Fibroblast of skin of right quadriceps (primary cell): ENCODE results near the gene TNFRSF21.
A peak's percentile ranks its signal among the peaks of the same experiment; 100 is the strongest.

Experiments
- DNase-seq: peaks from one replicate; pipeline ENCODE4 v3.0.0-alpha.2; 2013

TNFRSF21 gene

DNA sequence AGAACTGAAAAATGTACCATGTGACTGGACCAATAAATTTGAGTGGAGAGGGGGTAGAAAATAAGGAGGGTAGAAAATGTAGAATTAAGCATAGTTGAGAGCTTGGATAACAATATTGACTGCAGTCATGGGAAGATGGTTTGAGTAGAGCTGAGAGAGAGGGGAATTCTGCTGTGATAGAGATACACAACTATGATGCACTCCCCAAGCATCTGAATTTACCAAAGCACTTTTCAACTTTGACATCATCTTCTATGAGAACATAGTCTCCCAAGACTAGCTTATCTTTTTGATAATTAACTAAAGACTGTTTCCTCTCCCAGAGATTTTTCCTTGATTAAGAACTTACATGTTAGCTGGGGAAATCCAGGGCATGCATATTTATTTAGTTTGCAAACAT, 103.1 kb downstream of the TNFRSF21 start:
- DNase-seq = no peak

DNA sequence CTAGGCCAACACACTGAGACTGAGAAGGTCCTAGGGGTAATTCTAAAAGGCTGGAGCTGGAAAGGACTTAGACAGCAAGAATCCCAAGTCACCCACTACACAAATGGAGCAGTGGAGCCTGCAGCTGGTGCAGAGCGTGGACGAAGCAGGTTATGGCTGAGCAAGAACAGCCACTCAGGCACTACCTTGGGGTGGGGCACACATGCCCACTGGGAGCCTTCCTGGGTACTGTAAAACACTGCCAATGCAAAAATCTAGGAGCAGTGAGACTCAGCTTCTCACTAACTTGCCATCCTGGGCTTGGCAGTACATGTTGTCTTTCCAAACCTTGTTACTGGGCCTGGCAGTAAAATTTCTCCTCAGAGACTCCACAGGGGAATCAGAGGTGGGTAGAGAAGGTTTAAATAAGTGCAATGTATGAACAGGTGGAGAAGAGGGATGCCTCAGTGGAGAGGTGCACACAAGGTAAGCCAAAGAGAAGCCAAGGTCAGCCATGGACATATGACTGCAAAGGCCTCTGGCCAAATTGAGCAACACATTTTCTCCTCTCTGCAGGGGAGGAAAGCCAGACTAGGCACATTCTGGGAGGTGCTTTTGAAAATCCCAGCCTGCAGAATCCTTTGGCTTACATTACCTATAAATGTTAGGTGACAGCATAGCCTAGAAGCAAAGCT, 105.6 kb downstream of the TNFRSF21 start:
- no peak for DNase-seq

- no peak for DNase-seq
Measured at GRCh38 chr6:47203266-47203937, 106.3 kb downstream of the TNFRSF21 start.

DNA sequence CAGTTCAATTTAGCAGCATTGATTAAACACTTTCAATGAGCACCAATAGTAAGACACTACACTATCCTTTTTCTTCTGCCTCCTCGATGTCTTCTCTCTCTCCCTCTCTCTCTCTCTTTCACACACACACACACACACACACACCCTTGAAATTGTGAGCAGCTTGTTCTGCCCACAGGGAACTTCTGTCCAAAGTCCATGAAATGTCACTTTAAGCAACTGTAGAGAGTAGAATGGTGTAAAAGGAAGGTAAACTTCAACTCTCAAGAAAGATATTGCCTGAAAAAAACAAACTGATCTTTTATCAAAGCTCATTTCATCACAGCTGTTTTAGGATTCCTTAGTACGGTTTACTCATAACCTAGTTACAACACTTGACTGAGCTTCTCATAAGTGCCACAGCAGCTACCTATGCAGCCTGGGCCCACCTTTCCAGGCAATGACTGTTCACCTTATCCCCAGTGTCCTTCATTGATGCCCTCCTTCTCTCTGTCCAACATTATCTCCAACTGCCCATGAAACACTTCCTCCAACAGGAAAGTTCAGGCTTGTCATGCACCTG, 107.0 kb downstream of the TNFRSF21 start:
- DNase-seq = no peak

- DNase-seq = no peak
Measured at GRCh38 chr6:47200536-47201334, 109.0 kb downstream of the TNFRSF21 start.

DNA sequence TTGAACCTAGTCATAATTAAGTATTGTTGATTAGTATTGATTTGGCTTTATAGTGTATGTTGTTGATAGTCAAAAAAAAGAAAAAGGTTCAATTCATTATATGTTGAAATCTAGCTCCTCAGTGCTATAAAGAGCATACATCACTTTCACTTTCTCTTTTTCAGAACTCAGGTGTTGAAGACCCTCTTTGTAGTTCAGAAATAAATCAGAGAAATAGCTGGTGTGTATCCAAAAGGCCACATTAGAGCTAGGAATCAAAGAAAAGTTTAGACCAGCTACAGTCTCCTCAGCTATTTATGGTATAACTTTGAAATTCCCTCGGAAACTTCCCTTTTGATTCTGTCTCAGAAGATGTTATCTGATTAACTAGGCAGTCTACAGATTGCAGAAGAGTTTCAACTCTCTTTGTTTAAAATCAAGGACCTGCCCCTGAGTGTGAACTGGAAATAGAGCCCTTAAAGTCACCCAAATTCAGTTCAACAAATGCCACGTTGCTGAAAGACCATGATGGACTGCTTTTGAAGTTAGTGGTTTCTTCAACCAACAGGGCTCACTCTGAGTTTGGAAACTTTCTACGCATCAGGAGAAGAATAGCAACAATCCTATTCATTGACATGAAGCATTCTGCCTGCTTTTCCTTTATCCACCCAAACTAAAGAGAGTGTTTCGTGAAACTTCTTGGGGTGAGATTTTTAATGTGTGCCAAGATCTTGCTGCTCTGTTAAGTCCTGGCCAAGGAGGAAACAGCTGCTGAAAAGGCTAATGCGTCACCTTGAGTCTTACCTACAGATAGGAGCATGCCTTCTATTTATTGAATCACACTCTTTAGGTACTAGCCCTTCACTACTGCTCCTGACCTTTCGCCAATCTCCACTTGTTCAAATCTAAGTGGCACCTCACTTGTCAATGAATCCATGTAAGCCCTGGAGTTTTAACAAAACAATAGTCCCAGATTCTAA, 111.7 kb downstream of the TNFRSF21 start:
- no peak for DNase-seq

DNA sequence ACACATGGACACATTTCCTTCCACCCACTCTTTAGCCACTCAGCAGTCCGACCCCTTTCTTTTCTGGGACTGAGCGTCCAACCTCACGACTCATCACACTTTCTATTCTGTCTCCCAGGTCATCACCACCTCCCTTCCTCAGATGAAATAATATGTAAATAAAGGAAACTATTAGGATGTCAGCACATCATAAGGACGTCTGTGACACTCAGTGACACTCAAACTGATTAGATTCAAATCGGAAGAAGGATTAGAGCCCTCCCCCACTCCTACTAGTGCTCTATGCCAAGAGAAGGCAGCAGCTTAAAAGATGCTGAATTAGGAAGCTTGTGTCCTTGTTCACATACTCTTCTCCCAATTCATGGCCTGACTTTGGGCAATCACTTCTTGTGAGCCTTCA, 113.6 kb downstream of the TNFRSF21 start:
- DNase-seq = no peak

- peak; percentile 36 for DNase-seq
Measured at GRCh38 chr6:47195011-47195650, 114.6 kb downstream of the TNFRSF21 start.

GRCh38 chr6:47188588-47189021, 121.1 kb downstream of the TNFRSF21 start:
- peak; percentile 69 for DNase-seq

DNA sequence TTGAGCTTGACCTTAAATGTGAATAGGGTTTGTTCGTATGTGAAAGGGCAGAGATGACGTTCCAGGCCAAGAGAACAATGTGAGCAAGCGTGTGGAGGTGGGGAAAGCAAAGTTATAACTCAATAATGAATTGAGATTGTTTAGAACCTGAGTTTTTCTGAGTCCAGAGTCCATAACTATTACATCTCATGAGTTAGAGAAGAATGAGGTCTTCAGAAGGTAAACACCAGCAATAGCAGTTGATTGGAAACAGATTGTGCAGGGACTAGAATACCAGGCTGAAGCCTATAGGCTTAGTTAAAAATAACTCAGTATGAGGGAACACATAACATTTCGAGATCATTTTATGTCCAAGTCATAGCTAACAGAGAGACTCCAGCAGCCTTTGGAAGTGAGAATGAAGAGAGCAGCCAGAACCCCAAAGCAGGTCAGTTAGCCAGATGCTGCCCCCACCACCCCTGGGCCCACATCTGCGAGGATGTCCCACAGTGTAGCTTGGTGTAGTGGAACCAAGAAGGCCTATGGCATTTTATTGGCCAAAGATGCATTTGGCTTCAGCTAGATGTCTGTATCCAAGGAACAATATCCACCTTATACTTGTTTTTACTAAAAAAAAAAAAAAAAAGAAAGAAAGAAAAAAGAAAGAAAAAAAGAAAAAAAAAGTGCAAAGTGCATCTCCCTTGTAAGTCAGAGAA, 121.7 kb downstream of the TNFRSF21 start:
- DNase-seq = peak; percentile 83

DNA sequence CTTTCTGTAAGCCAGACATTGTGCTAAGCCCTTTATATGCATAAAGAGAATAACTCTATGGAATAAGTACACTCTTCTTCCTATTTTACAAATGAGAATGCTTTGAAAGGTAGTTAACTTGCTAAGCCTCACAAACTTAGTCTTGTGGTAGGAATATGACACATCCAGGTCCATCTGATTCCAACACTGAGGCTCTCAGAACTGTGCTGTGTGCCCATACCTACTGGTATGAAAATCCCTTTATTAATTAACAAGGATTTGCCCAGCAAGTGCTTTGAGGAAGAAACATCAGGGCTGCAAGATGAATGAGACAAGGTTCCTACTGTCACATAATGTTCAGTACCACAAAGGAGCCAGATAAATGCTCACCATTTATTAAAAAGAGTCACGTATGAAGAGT, 122.6 kb downstream of the TNFRSF21 start:
- no peak for DNase-seq

- no peak for DNase-seq
Measured at GRCh38 chr6:47182291-47182957, 127.3 kb downstream of the TNFRSF21 start.

GRCh38 chr6:47181681-47182080, 128.0 kb downstream of the TNFRSF21 start:
- no peak for DNase-seq
